Umbilical cord (tissue), 2 donors: ENCODE measurements around the gene MXRA8. TPM values are rescaled to one million over a fixed set of nuclear protein-coding genes. Genes with fewer than 3 reads are reported as not detected.

ENCODE experiments used
- DNase-seq: peaks from one replicate; pipeline ENCODE4 v3.0.0-alpha.2; 2015; ENCODE audit warnings: low spot score
- total RNA-seq: library from RNA; depleted of rRNA; stranded (reverse); fragments of >200 nt; gene quantifications from one replicate; pipeline ENCODE4 v1.2.3, GENCODE V29; 2014; ENCODE audit warnings: low replicate concordance; ENCODE audit not compliant: insufficient read depth

MXRA8 gene
- total RNA-seq, 1 donor from 2014 or later, result 196 TPM

GRCh38 chr1:1335792-1336248 is 22.5 kb downstream of the MXRA8 start:
- no peak for DNase-seq

- no peak for DNase-seq
These were observed 23.1 kb downstream of the MXRA8 start for GRCh38 chr1:1335283-1335682.

- no peak for DNase-seq
These were observed 23.5 kb downstream of the MXRA8 start for GRCh38 chr1:1334835-1335234.

GRCh38 chr1:1333551-1334241 is 24.7 kb downstream of the MXRA8 start:
- no peak for DNase-seq

GRCh38 chr1:1332774-1333480 is 25.4 kb downstream of the MXRA8 start:
- DNase-seq, result no peak

GRCh38 chr1:1332031-1332755 is 26.2 kb downstream of the MXRA8 start:
- DNase-seq, result no peak

- peak; percentile 39 for DNase-seq
These were observed 27.0 kb downstream of the MXRA8 start, which contains the start of gene TAS1R3 for GRCh38 chr1:1331068-1331965. TAS1R3 (plus strand) TSS chr1:1331280; CDS start chr1:1331346, 66 bp downstream.

- DNase-seq, result no peak
These were observed 27.8 kb downstream of the MXRA8 start for GRCh38 chr1:1330366-1331067.

- no peak for DNase-seq
These were observed 28.8 kb downstream of the MXRA8 start for GRCh38 chr1:1329304-1330210.

GRCh38 chr1:1328254-1328653 is 30.1 kb downstream of the MXRA8 start:
- no peak for DNase-seq

GRCh38 chr1:1327291-1327690 is 31.1 kb downstream of the MXRA8 start:
- DNase-seq, result no peak

- DNase-seq, result no peak
These were observed 32.2 kb downstream of the MXRA8 start for GRCh38 chr1:1326075-1326605.

GRCh38 chr1:1325288-1326074 is 32.9 kb downstream of the MXRA8 start:
- no peak for DNase-seq

GRCh38 chr1:1324524-1325287 is 33.6 kb downstream of the MXRA8 start, which contains the start of the genes CPTP and INTS11:
CPTP (plus strand) TSS chr1:1324802; CDS start chr1:1326911, 2,109 bp downstream.
INTS11 (minus strand) TSS chr1:1324660; CDS start chr1:1324608, 52 bp downstream.
- peak; percentile 94 for DNase-seq

GRCh38 chr1:1324084-1324523 is 34.3 kb downstream of the MXRA8 start:
- DNase-seq, result no peak

GRCh38 chr1:1322952-1323351 is 35.4 kb downstream of the MXRA8 start:
- DNase-seq, result no peak

- no peak for DNase-seq
These were observed 35.9 kb downstream of the MXRA8 start for GRCh38 chr1:1322418-1322817.
